ENCODE results near the gene THTPA. TPM values are rescaled to one million over a fixed set of nuclear protein-coding genes. Genes with fewer than 3 reads are reported as not detected.

Gene THTPA
- total and polyA plus RNA-seq, 2 of the 13 experiments (the other 11 are each of a cell fraction or from before 2014, with no cell fraction given): 7.4 to 8.7 TPM

DNA sequence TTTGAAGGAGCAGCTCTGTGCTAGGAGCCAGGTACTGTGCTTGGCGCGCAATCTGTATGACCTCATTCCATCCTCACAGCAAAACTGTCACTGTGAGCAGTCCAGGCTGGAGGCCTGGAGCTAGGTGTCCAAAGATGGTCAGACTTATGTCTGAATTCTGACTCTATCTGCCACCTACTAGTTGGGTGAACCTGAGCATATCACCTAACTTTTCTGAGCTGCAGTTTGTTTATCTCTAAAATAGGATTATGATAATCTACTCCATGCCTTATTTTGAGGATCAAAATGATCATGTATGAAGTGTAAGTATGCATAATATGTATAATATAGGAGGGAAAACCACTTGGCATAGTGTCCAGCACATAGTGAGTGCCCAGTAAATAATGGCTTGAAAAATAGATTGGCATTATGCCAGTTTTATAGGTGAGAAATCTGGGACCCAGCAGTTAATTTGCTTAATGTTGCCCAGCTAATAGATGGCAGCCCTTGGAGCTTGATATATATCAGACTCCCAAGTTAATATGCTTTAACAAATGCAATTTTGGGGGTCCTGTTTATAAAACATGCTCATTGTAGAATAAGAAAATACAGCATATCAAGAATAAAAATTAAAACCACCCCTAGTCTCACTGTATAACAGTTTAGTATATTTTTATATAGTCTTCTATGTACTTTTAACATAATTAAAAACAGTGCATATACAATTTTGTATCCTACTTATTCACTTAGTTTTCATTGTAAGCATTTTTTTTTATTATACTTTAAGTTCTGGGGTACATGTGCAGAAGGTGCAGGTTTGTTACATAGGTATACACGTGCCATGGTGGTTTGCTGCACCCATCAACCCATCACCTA, 27.1 kb downstream of the THTPA start (continued):
- TF ChIP-seq, protein P1, sequence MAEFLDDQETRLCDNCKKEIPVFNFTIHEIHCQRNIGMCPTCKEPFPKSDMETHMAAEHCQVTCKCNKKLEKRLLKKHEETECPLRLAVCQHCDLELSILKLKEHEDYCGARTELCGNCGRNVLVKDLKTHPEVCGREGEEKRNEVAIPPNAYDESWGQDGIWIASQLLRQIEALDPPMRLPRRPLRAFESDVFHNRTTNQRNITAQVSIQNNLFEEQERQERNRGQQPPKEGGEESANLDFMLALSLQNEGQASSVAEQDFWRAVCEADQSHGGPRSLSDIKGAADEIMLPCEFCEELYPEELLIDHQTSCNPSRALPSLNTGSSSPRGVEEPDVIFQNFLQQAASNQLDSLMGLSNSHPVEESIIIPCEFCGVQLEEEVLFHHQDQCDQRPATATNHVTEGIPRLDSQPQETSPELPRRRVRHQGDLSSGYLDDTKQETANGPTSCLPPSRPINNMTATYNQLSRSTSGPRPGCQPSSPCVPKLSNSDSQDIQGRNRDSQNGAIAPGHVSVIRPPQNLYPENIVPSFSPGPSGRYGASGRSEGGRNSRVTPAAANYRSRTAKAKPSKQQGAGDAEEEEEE (CRISPR knock-in tag; IDR thresholded peaks at IDR 0.05; ENCODE audit: borderline replicate concordance): 0 out of 2 replicates have a peak, but pooled peaks have one; percentile 58
- TF ChIP-seq ZNF34 (CRISPR knock-in tag; IDR thresholded peaks at IDR 0.05; ENCODE audit: borderline replicate concordance) (0 out of 2 replicates have a peak, but pooled peaks have one; percentile 49), ZSCAN29 (CRISPR knock-in tag; conservative IDR thresholded peaks at IDR 0.05) (0 out of 2 replicates have a peak, but pooled peaks have one; percentile 8), NFYC (CRISPR knock-in tag; IDR thresholded peaks at IDR 0.05) (peak; percentile 17; the same call in 1 of the 2 replicates), SETDB1 (CRISPR knock-in tag; IDR thresholded peaks at IDR 0.05; ENCODE audit: borderline replicate concordance) (no peak), AGO2 (optimal IDR thresholded peaks at IDR 0.05; ENCODE audit: low read depth, low read length) (peak; percentile 86), ZNF138 (CRISPR knock-in tag; IDR thresholded peaks at IDR 0.05; ENCODE audit: low read depth) (no peak), SRSF4 (IDR thresholded peaks at IDR 0.05; ENCODE audit: low read depth, low read length, poor library complexity, severe bottlenecking) (peak; percentile 92), PAF1 (CRISPR knock-in tag; IDR thresholded peaks at IDR 0.05) (peak; percentile 62; the same call in 1 of the 2 replicates), SNRNP70 (IDR thresholded peaks at IDR 0.05; ENCODE audit: low read depth, low read length) (peak; percentile 81; the same call in 1 of the 2 replicates), FOXK2 (IDR thresholded peaks at IDR 0.05) (no peak), PHF20 (CRISPR knock-in tag; IDR thresholded peaks at IDR 0.05) (0 out of 2 replicates have a peak, but pooled peaks have one; percentile 10), ZFAT (CRISPR knock-in tag; conservative IDR thresholded peaks at IDR 0.05) (0 out of 2 replicates have a peak, but pooled peaks have one; percentile 4), ZNF337 (CRISPR knock-in tag; IDR thresholded peaks at IDR 0.05; ENCODE audit: borderline replicate concordance, low read depth) (0 out of 2 replicates have a peak, but pooled peaks have one; percentile 17), MAZ (IDR thresholded peaks at IDR 0.05; ENCODE audit: borderline replicate concordance, low read depth, low read length) (no peak), MAZ (CRISPR knock-in tag; IDR thresholded peaks at IDR 0.05; ENCODE audit: low read depth) (no peak), ZNF543 (CRISPR knock-in tag; IDR thresholded peaks at IDR 0.05) (peak; percentile 47; the same call in 1 of the 2 replicates), ZNF563 (CRISPR knock-in tag; IDR thresholded peaks at IDR 0.05) (no peak)
- TF ChIP-seq, protein P2, sequence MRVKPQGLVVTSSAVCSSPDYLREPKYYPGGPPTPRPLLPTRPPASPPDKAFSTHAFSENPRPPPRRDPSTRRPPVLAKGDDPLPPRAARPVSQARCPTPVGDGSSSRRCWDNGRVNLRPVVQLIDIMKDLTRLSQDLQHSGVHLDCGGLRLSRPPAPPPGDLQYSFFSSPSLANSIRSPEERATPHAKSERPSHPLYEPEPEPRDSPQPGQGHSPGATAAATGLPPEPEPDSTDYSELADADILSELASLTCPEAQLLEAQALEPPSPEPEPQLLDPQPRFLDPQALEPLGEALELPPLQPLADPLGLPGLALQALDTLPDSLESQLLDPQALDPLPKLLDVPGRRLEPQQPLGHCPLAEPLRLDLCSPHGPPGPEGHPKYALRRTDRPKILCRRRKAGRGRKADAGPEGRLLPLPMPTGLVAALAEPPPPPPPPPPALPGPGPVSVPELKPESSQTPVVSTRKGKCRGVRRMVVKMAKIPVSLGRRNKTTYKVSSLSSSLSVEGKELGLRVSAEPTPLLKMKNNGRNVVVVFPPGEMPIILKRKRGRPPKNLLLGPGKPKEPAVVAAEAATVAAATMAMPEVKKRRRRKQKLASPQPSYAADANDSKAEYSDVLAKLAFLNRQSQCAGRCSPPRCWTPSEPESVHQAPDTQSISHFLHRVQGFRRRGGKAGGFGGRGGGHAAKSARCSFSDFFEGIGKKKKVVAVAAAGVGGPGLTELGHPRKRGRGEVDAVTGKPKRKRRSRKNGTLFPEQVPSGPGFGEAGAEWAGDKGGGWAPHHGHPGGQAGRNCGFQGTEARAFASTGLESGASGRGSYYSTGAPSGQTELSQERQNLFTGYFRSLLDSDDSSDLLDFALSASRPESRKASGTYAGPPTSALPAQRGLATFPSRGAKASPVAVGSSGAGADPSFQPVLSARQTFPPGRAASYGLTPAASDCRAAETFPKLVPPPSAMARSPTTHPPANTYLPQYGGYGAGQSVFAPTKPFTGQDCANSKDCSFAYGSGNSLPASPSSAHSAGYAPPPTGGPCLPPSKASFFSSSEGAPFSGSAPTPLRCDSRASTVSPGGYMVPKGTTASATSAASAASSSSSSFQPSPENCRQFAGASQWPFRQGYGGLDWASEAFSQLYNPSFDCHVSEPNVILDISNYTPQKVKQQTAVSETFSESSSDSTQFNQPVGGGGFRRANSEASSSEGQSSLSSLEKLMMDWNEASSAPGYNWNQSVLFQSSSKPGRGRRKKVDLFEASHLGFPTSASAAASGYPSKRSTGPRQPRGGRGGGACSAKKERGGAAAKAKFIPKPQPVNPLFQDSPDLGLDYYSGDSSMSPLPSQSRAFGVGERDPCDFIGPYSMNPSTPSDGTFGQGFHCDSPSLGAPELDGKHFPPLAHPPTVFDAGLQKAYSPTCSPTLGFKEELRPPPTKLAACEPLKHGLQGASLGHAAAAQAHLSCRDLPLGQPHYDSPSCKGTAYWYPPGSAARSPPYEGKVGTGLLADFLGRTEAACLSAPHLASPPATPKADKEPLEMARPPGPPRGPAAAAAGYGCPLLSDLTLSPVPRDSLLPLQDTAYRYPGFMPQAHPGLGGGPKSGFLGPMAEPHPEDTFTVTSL (CRISPR knock-in tag; IDR thresholded peaks at IDR 0.05; ENCODE audit: borderline replicate concordance): peak; percentile 13; the same call in 1 of the 2 replicates
- TF ChIP-seq, protein P3, sequence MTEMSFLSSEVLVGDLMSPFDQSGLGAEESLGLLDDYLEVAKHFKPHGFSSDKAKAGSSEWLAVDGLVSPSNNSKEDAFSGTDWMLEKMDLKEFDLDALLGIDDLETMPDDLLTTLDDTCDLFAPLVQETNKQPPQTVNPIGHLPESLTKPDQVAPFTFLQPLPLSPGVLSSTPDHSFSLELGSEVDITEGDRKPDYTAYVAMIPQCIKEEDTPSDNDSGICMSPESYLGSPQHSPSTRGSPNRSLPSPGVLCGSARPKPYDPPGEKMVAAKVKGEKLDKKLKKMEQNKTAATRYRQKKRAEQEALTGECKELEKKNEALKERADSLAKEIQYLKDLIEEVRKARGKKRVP (CRISPR knock-in tag; IDR thresholded peaks at IDR 0.05): peak in 1 of 2 experiments; percentile 87; a peak in 2 of 4 replicates

Data from HepG2 (cell line).